Neural cell (in vitro differentiated cells): ENCODE data around the gene COL4A2. TPM values are rescaled to one million over a fixed set of nuclear protein-coding genes. Genes with fewer than 3 reads are reported as not detected.
"Not testable (repeated sequence)": the region's sequence is repeated elsewhere in the genome, so short reads cannot be mapped to it uniquely, and the experiment has no call there.

ENCODE experiments used
- H2AFZ ChIP-seq: fragments of 200-600, 300-800 bp; sonication (generic), shearing (Covaris generic); 2 replicates; pipeline ENCODE4 v1.6.0; 2014; ENCODE audit warnings: low read depth, mild to moderate bottlenecking, antibody characterized with exemption, low read length, moderate library complexity
- H3F3A ChIP-seq: fragments of 200-600 bp; shearing (Covaris generic); 2 replicates; pipeline ENCODE4 v1.6.1; 2016; ENCODE audit warnings: mild to moderate bottlenecking, moderate library complexity, mixed read lengths, antibody characterized with exemption, low read length; ENCODE audit not compliant: insufficient read depth, poor library complexity, severe bottlenecking
- H3K27ac ChIP-seq: fragments of 200-600, 300-800 bp; sonication (generic), shearing (Covaris generic); 2 replicates; pipeline ENCODE4 v1.5.1; 2014; ENCODE audit warnings: mild to moderate bottlenecking, low read length, moderate library complexity
- H3K27me3 ChIP-seq: fragments of 300-800, 200-600 bp; sonication (generic), shearing (Covaris generic); 2 replicates; pipeline ENCODE4 v1.6.0; 2014; ENCODE audit warnings: mild to moderate bottlenecking, low read depth, low read length, moderate library complexity; ENCODE audit not compliant: insufficient read depth
- H3K36me3 ChIP-seq: fragments of 300-800, 200-600 bp; sonication (generic), shearing (Covaris generic); 2 replicates; pipeline ENCODE4 v1.5.1; 2014; ENCODE audit warnings: mild to moderate bottlenecking, antibody characterized with exemption, low read length, moderate library complexity; ENCODE audit not compliant: insufficient read depth
- H3K4me2 ChIP-seq: fragments of 300-800, 200-600 bp; sonication (generic), shearing (Covaris generic); 2 replicates; pipeline ENCODE4 v1.6.0; 2014; ENCODE audit warnings: mild to moderate bottlenecking, low read length
- H3K4me3 ChIP-seq: fragments of 300-800, 200-600 bp; sonication (generic), shearing (Covaris generic); 2 replicates; pipeline ENCODE4 v1.5.1; 2014; ENCODE audit warnings: mild to moderate bottlenecking, low read length, moderate library complexity
- H3K79me2 ChIP-seq: fragments of 200-600 bp; shearing (Covaris generic); replicated peaks from 2 replicates; pipeline ENCODE4 v1.6.0; 2014; ENCODE audit warnings: mild to moderate bottlenecking, low read length, moderate library complexity; ENCODE audit not compliant: insufficient read depth
- H3K9ac ChIP-seq: fragments of 300-800, 200-600 bp; sonication (generic), shearing (Covaris generic); 2 replicates; pipeline ENCODE4 v1.6.1; 2016; ENCODE audit warnings: mild to moderate bottlenecking, low read length, mixed read lengths
- H3K9me2 ChIP-seq: fragments of 200-600 bp; shearing (Covaris generic); 2 replicates; pipeline ENCODE4 v1.6.1; 2016; ENCODE audit warnings: mild to moderate bottlenecking, low read length, mixed read lengths; ENCODE audit not compliant: insufficient read depth
- H3K9me3 ChIP-seq: fragments of 200-600, 300-800 bp; sonication (generic), shearing (Covaris generic); 2 replicates; pipeline ENCODE4 v1.6.1; 2016; ENCODE audit warnings: mild to moderate bottlenecking, mixed run types, low read length, moderate library complexity, mixed read lengths
- H4K20me1 ChIP-seq: fragments of 200-600 bp; shearing (Covaris generic); 2 replicates; pipeline ENCODE4 v1.6.1; 2016; ENCODE audit warnings: mild to moderate bottlenecking, mixed run types; ENCODE audit not compliant: insufficient read depth
- EP300 ChIP-seq: fragments of 450-650 bp; conservative IDR thresholded peaks from 2 replicates; pipeline ENCODE4 v1.6.1; 2014; ENCODE audit warnings: antibody characterized with exemption, mild to moderate bottlenecking, moderate library complexity; ENCODE audit not compliant: poor library complexity, severe bottlenecking
- EZH2 ChIP-seq: fragments of 200-600, 300-800 bp; shearing (Covaris generic), sonication (generic); IDR thresholded peaks from 2 replicates; pipeline ENCODE4 v1.6.1; 2014; ENCODE audit warnings: antibody characterized with exemption, low read length, borderline replicate concordance, mild to moderate bottlenecking; ENCODE audit not compliant: insufficient read depth, poor library complexity, severe bottlenecking
- MXI1 ChIP-seq: fragments of 450-650 bp; conservative IDR thresholded peaks from 2 replicates; pipeline ENCODE4 v1.6.1; 2014; ENCODE audit warnings: antibody characterized with exemption, mild to moderate bottlenecking; ENCODE audit not compliant: poor library complexity, severe bottlenecking
- POLR2AphosphoS5 ChIP-seq: IDR thresholded peaks from 2 replicates; pipeline ENCODE4 v1.6.1; 2012
- RAD21 ChIP-seq: fragments of 450-650 bp; conservative IDR thresholded peaks from 2 replicates; pipeline ENCODE4 v1.6.1; 2014; ENCODE audit warnings: antibody characterized with exemption, mild to moderate bottlenecking, moderate library complexity
- REST ChIP-seq: IDR thresholded peaks from 2 replicates; pipeline ENCODE4 v1.6.1; 2012; ENCODE audit warnings: borderline replicate concordance
- SMC3 ChIP-seq: fragments of 450-650 bp; conservative IDR thresholded peaks from 2 replicates; pipeline ENCODE4 v1.6.1; 2014; ENCODE audit warnings: antibody characterized with exemption, mild to moderate bottlenecking, moderate library complexity; ENCODE audit not compliant: poor library complexity
- TAF1 ChIP-seq: IDR thresholded peaks from 2 replicates; pipeline ENCODE4 v1.6.1; 2012; ENCODE audit warnings: low read depth
- polyA plus RNA-seq: library from polyadenylated mRNA; depleted of rRNA; stranded (reverse); fragments of >200 nt; gene quantifications from 2 replicates; pipeline ENCODE4 v1.2.3, GENCODE V29; 2014
- TF ChIP-seq, protein P1 (sequence below): fragments of 450-650 bp; IDR thresholded peaks from 2 replicates; pipeline ENCODE4 v1.5.1; 2014; ENCODE audit warnings: antibody characterized with exemption, mild to moderate bottlenecking, moderate library complexity; ENCODE audit not compliant: poor library complexity, severe bottlenecking

COL4A2 gene
- polyA plus RNA-seq, 1 donor from 2014 or later, result 30.8 TPM

- Histone ChIP-seq H3K27ac (no peak overlapping the region), H3K27me3 (peaks cover 10% of the 10 kb centered on the region), H3K4me2 (no peak overlapping the region), H3K9me3 (no peaks in the 10 kb centered on the region), H3K36me3 (no peaks in the 10 kb centered on the region), H3K9me2 (no peaks in the 10 kb centered on the region), H4K20me1 (no peaks in the 10 kb centered on the region), H3F3A (no peaks in the 10 kb centered on the region), H3K9ac (no peak overlapping the region), H3K79me2 (no peaks in the 10 kb centered on the region), H3K4me3 (no peak overlapping the region), H2AFZ (no peak overlapping the region)
- TF ChIP-seq TAF1, result no peak
- TF ChIP-seq POLR2AphosphoS5, result no peak
- TF ChIP-seq RAD21, result no peak
- TF ChIP-seq, protein P1, sequence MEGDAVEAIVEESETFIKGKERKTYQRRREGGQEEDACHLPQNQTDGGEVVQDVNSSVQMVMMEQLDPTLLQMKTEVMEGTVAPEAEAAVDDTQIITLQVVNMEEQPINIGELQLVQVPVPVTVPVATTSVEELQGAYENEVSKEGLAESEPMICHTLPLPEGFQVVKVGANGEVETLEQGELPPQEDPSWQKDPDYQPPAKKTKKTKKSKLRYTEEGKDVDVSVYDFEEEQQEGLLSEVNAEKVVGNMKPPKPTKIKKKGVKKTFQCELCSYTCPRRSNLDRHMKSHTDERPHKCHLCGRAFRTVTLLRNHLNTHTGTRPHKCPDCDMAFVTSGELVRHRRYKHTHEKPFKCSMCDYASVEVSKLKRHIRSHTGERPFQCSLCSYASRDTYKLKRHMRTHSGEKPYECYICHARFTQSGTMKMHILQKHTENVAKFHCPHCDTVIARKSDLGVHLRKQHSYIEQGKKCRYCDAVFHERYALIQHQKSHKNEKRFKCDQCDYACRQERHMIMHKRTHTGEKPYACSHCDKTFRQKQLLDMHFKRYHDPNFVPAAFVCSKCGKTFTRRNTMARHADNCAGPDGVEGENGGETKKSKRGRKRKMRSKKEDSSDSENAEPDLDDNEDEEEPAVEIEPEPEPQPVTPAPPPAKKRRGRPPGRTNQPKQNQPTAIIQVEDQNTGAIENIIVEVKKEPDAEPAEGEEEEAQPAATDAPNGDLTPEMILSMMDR, result no peak
- TF ChIP-seq EP300, result no peak
- no peak for TF ChIP-seq REST
- TF ChIP-seq EZH2, result no peak
- TF ChIP-seq MXI1, result no peak
- no peak for TF ChIP-seq SMC3
Observed at GRCh38 chr13:110312339-110313031, 5.4 kb downstream of the COL4A2 start.

- not testable (repeated sequence) for H3K4me2 ChIP-seq, H2AFZ ChIP-seq, H4K20me1 ChIP-seq, H3F3A ChIP-seq, H3K36me3 ChIP-seq, H3K4me3 ChIP-seq, H3K9me3 ChIP-seq, H3K9me2 ChIP-seq, H3K79me2 ChIP-seq, H3K27me3 ChIP-seq, H3K9ac ChIP-seq, H3K27ac ChIP-seq
Observed at GRCh38 chr13:110313261-110313660, 6.2 kb downstream of the COL4A2 start.

DNA sequence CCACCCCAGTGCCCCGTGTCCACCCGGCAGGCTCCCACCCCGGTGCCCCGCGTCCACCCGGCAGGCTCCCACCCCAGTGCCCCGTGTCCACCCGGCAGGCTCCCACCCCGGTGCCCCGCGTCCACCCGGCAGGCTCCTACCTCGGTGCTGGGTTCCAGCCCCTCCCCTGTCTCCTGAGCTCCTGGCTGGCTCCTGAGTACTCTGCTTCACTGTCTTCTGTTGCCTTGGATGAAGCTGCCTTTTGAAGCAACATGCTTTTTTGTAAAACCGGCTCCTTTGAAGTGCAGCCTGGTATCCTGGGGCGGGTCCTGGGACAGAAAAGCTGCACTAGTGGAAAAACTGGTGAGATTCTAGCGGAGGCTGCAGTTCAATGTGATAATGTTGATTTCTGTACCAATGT is 6.6 kb downstream of the COL4A2 start:
- not testable (repeated sequence) for H3K27ac ChIP-seq, H3K9ac ChIP-seq, H3K9me2 ChIP-seq, H2AFZ ChIP-seq, H4K20me1 ChIP-seq, H3F3A ChIP-seq, H3K36me3 ChIP-seq, H3K4me2 ChIP-seq, H3K79me2 ChIP-seq, H3K4me3 ChIP-seq, H3K9me3 ChIP-seq, H3K27me3 ChIP-seq
